Upper lobe of left lung (tissue), 4 donors: ENCODE measurements around the gene ITIH1.

ENCODE experiments used
- POLR2A ChIP-seq, 4 donors: fragments of 450-650 bp; IDR thresholded peaks; one replicate each; pipeline ENCODE4 v1.5.1; 2016 to 2017; ENCODE audit warnings: antibody characterized with exemption in 4 of 4, mild to moderate bottlenecking in 2 of 4
- TF ChIP-seq, protein P1 (sequence below), 6 experiments: fragments of 450-650 bp in 4 of 6; fragments of 200-600 bp in 2 of 6; sonication (generic) in 2 of 6; IDR thresholded peaks; one replicate each; pipeline ENCODE4 v1.5.1; 2016 to 2019; ENCODE audit warnings: antibody characterized with exemption in 6 of 6

DNA sequence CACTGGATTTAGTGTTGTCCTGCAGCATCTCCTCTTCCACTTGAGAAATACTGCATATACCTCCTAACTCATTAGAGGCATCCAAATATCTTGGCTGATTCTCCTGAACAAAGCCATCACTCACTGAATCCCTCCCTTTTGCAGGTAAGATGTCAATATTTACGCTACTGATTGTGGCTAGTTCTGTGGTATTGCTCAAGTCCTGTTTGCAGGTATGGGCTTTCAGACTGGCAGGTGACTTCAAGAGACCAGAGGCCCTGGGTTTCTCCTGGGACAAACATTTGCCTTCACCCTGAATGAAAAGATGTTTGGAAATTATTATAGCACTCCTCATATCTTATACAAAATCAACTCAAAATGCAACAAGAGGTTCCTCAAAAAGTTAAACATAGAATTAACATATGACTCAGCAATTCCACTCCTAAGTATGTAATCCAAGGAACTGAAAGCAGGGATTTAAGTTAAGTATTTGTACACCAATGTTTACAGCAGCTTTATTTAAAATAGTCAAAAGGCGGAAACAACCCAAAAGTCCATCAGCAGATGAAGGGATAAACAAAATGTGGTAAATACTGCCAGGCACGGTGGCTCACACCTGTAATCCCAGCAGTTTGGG, 25.2 kb upstream of the ITIH1 start:
- TF ChIP-seq POLR2A (IDR thresholded peaks at IDR 0.05) = no peak
- TF ChIP-seq, protein P1, sequence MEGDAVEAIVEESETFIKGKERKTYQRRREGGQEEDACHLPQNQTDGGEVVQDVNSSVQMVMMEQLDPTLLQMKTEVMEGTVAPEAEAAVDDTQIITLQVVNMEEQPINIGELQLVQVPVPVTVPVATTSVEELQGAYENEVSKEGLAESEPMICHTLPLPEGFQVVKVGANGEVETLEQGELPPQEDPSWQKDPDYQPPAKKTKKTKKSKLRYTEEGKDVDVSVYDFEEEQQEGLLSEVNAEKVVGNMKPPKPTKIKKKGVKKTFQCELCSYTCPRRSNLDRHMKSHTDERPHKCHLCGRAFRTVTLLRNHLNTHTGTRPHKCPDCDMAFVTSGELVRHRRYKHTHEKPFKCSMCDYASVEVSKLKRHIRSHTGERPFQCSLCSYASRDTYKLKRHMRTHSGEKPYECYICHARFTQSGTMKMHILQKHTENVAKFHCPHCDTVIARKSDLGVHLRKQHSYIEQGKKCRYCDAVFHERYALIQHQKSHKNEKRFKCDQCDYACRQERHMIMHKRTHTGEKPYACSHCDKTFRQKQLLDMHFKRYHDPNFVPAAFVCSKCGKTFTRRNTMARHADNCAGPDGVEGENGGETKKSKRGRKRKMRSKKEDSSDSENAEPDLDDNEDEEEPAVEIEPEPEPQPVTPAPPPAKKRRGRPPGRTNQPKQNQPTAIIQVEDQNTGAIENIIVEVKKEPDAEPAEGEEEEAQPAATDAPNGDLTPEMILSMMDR (IDR thresholded peaks at IDR 0.05) = no peak
